ENCODE results near the gene NGEF.
"Not testable (repeated sequence)": the region's sequence is repeated elsewhere in the genome, so short reads cannot be mapped to it uniquely, and the experiment has no call there.

NGEF gene

GRCh38 chr2:233052517-233052916 lies 39.5 kb upstream of the NGEF start:
- H3K27me3 Mint-ChIP-seq; H3K27ac Mint-ChIP-seq; H3K4me1 Mint-ChIP-seq; ATAC-seq (ENCODE audit: low read depth); DNase-seq (ENCODE audit: low spot score in 2 of 2); H3K36me3 Mint-ChIP-seq; H3K4me3 Mint-ChIP-seq; H3K9me3 Mint-ChIP-seq: not testable (repeated sequence)

- Mint-ChIP-seq H3K4me3 (no peak overlapping the region), H3K9me3 (no peaks in the 10 kb centered on the region), H3K4me1 (peaks cover 8% of the 10 kb centered on the region), H3K27me3 (peaks cover 5% of the 10 kb centered on the region), H3K27ac (no peak overlapping the region), H3K36me3 (no peaks in the 10 kb centered on the region)
- DNase-seq (ENCODE audit: low spot score in 2 of 2) = no peak
- ATAC-seq (ENCODE audit: low read depth) = no peak
These were observed 38.4 kb upstream of the NGEF start for GRCh38 chr2:233051241-233052149.

- no peak for DNase-seq (ENCODE audit: low spot score in 2 of 2)
- peak; percentile 66 for ATAC-seq (ENCODE audit: low read depth)
- no peak overlapping the region for H3K4me3 Mint-ChIP-seq
- H3K36me3 Mint-ChIP-seq = no peaks in the 10 kb centered on the region
- peak overlapping the region; percentile 8 for H3K27ac Mint-ChIP-seq
- H3K9me3 Mint-ChIP-seq = no peaks in the 10 kb centered on the region
- H3K4me1 Mint-ChIP-seq = peaks cover 3% of the 10 kb centered on the region
- peaks cover 5% of the 10 kb centered on the region for H3K27me3 Mint-ChIP-seq
These were observed 36.2 kb upstream of the NGEF start for GRCh38 chr2:233049194-233049761.

- Mint-ChIP-seq H3K4me1 (peaks cover 3% of the 10 kb centered on the region), H3K36me3 (no peaks in the 10 kb centered on the region), H3K27ac (peak overlapping the region; percentile 8), H3K4me3 (no peak overlapping the region), H3K27me3 (peaks cover 5% of the 10 kb centered on the region), H3K9me3 (no peaks in the 10 kb centered on the region)
- no peak for DNase-seq (ENCODE audit: low spot score in 2 of 2)
- no peak for ATAC-seq (ENCODE audit: low read depth)
These were observed 35.6 kb upstream of the NGEF start for GRCh38 chr2:233048569-233049193.

GRCh38 chr2:233047667-233048066 lies 34.6 kb upstream of the NGEF start:
- peaks cover 5% of the 10 kb centered on the region for H3K27me3 Mint-ChIP-seq
- no peak overlapping the region for H3K4me3 Mint-ChIP-seq
- peaks cover 3% of the 10 kb centered on the region for H3K4me1 Mint-ChIP-seq
- H3K9me3 Mint-ChIP-seq = no peaks in the 10 kb centered on the region
- DNase-seq (ENCODE audit: low spot score in 2 of 2) = no peak
- no peaks in the 10 kb centered on the region for H3K36me3 Mint-ChIP-seq
- H3K27ac Mint-ChIP-seq = no peak overlapping the region
- no peak for ATAC-seq (ENCODE audit: low read depth)

- H3K4me3 Mint-ChIP-seq = no peak overlapping the region
- H3K9me3 Mint-ChIP-seq = no peaks in the 10 kb centered on the region
- H3K36me3 Mint-ChIP-seq = no peaks in the 10 kb centered on the region
These were observed 34.1 kb upstream of the NGEF start for GRCh38 chr2:233047206-233047605.

GRCh38 chr2:233044974-233045605 lies 32.0 kb upstream of the NGEF start:
- Mint-ChIP-seq H3K9me3 (no peaks in the 10 kb centered on the region), H3K27me3 (peaks cover 12% of the 10 kb centered on the region), H3K36me3 (no peaks in the 10 kb centered on the region), H3K4me3 (no peak overlapping the region), H3K4me1 (peaks cover 3% of the 10 kb centered on the region), H3K27ac (no peak overlapping the region)
- no peak for DNase-seq (ENCODE audit: low spot score in 2 of 2)
- no peak for ATAC-seq (ENCODE audit: low read depth)

More at GRCh38 chr2:233047206-233047605, 34.1 kb upstream of the NGEF start:
- ATAC-seq (ENCODE audit: low read depth) = no peak
- H3K27ac Mint-ChIP-seq = no peak overlapping the region
- H3K4me1 Mint-ChIP-seq = peaks cover 3% of the 10 kb centered on the region
- H3K27me3 Mint-ChIP-seq = peaks cover 8% of the 10 kb centered on the region
- no peak for DNase-seq (ENCODE audit: low spot score in 2 of 2)

- no peaks in the 10 kb centered on the region for H3K9me3 Mint-ChIP-seq
- H3K4me1 Mint-ChIP-seq = no peaks in the 10 kb centered on the region
- no peak for ATAC-seq (ENCODE audit: low read depth)
- no peak overlapping the region for H3K27ac Mint-ChIP-seq
- H3K4me3 Mint-ChIP-seq = no peak overlapping the region
- H3K27me3 Mint-ChIP-seq = peaks cover 9% of the 10 kb centered on the region
- no peak for DNase-seq (ENCODE audit: low spot score in 2 of 2)
- H3K36me3 Mint-ChIP-seq = no peaks in the 10 kb centered on the region
These were observed 29.5 kb upstream of the NGEF start for GRCh38 chr2:233042549-233042948.

GRCh38 chr2:233041722-233042323 lies 28.8 kb upstream of the NGEF start:
- DNase-seq (ENCODE audit: low spot score in 2 of 2) (no peak), ATAC-seq (ENCODE audit: low read depth) (no peak)
- Mint-ChIP-seq H3K27ac (no peak overlapping the region), H3K9me3 (no peaks in the 10 kb centered on the region), H3K36me3 (no peaks in the 10 kb centered on the region), H3K27me3 (peaks cover 9% of the 10 kb centered on the region), H3K4me3 (no peak overlapping the region), H3K4me1 (no peaks in the 10 kb centered on the region)

- DNase-seq (ENCODE audit: low spot score in 2 of 2) (no peak), ATAC-seq (ENCODE audit: low read depth) (no peak)
- H3K4me1 Mint-ChIP-seq = no peaks in the 10 kb centered on the region
- no peaks in the 10 kb centered on the region for H3K9me3 Mint-ChIP-seq
- peaks cover 9% of the 10 kb centered on the region for H3K27me3 Mint-ChIP-seq
- H3K36me3 Mint-ChIP-seq = no peaks in the 10 kb centered on the region
- no peak overlapping the region for H3K27ac Mint-ChIP-seq
- H3K4me3 Mint-ChIP-seq = no peak overlapping the region
These were observed 27.5 kb upstream of the NGEF start for GRCh38 chr2:233040571-233040970.

- Mint-ChIP-seq H3K27me3 (peaks cover 9% of the 10 kb centered on the region), H3K4me1 (no peaks in the 10 kb centered on the region), H3K4me3 (no peak overlapping the region), H3K36me3 (no peaks in the 10 kb centered on the region), H3K27ac (no peak overlapping the region), H3K9me3 (no peaks in the 10 kb centered on the region)
- DNase-seq (ENCODE audit: low spot score in 2 of 2) (no peak), ATAC-seq (ENCODE audit: low read depth) (no peak)
These were observed 26.9 kb upstream of the NGEF start for GRCh38 chr2:233039846-233040530.

GRCh38 chr2:233039212-233039845 lies 26.3 kb upstream of the NGEF start:
- ATAC-seq (ENCODE audit: low read depth) (no peak), DNase-seq (ENCODE audit: low spot score in 2 of 2) (no peak)
- H3K27me3 Mint-ChIP-seq = peaks cover 9% of the 10 kb centered on the region
- H3K27ac Mint-ChIP-seq = no peak overlapping the region
- no peaks in the 10 kb centered on the region for H3K4me1 Mint-ChIP-seq
- no peak overlapping the region for H3K4me3 Mint-ChIP-seq
- H3K9me3 Mint-ChIP-seq = no peaks in the 10 kb centered on the region
- no peaks in the 10 kb centered on the region for H3K36me3 Mint-ChIP-seq

- H3K4me3 Mint-ChIP-seq = no peak overlapping the region
- DNase-seq (ENCODE audit: low spot score in 2 of 2) (no peak), ATAC-seq (ENCODE audit: low read depth) (no peak)
- H3K27ac Mint-ChIP-seq = no peak overlapping the region
- H3K9me3 Mint-ChIP-seq = no peaks in the 10 kb centered on the region
- H3K36me3 Mint-ChIP-seq = no peaks in the 10 kb centered on the region
- H3K4me1 Mint-ChIP-seq = no peaks in the 10 kb centered on the region
- H3K27me3 Mint-ChIP-seq = peaks cover 6% of the 10 kb centered on the region
These were observed 24.0 kb upstream of the NGEF start for GRCh38 chr2:233037078-233037477.
